ENCODE measurements around the gene MRPL55. TPM values are rescaled to one million over a fixed set of nuclear protein-coding genes. Genes with fewer than 3 reads are reported as not detected.
A peak's percentile ranks its signal among the peaks of the same experiment; 100 is the strongest.

MRPL55 gene
- total RNA-seq, 2 experiments from 2014 or later, result 75.0 to 82.4 TPM

DNA sequence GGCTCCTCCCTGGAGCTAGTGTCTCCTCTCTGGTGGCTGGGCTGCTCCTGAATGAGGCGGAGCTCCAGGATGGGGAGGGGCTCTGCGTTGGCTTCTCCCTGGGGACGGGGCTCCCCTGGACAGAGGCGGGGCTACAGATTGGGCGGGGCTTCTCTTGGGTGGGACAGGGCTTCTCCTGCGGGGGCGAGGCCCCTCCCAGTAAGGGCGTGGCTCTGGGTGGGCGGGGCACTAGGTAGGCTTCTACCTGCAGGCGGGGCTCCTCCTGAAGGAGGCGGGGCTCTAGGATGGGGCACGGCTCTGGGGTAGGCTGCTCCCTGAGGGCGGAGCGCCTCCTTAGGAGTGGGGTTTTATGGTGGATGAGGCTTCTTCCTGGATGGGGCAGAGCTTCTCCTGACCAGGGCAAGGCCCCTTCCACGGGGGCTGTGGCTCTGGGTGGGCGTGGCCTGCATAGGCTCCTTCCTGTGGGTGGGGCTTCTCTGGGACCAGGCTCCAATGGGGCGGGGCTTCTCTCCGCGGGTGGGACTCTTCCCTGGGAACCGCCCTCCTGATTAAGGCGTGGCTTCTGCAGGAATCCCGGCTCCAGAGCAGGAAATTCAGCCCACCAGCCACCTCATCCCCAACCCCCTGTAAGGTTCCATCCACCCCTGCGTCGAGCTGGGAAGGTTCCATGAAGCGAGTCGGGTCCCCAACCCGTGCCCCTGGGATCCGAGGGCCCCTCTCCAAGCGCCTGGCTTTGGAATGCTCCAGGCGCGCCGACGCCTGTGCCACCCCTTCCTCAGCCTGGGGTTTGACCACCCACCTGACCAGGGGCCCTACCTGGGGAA, 49.3 kb downstream of the MRPL55 start:
- Mint-ChIP-seq H3K27me3 (peaks cover 62% of the 10 kb centered on the region), H3K36me3 (no peaks in the 10 kb centered on the region), H3K27ac (no peak overlapping the region), H3K4me1 (peaks cover 10% of the 10 kb centered on the region), H3K9me3 (no peaks in the 10 kb centered on the region), H3K4me3 (peak overlapping the region; percentile 63)
- peak; percentile 77 for DNase-seq

DNA sequence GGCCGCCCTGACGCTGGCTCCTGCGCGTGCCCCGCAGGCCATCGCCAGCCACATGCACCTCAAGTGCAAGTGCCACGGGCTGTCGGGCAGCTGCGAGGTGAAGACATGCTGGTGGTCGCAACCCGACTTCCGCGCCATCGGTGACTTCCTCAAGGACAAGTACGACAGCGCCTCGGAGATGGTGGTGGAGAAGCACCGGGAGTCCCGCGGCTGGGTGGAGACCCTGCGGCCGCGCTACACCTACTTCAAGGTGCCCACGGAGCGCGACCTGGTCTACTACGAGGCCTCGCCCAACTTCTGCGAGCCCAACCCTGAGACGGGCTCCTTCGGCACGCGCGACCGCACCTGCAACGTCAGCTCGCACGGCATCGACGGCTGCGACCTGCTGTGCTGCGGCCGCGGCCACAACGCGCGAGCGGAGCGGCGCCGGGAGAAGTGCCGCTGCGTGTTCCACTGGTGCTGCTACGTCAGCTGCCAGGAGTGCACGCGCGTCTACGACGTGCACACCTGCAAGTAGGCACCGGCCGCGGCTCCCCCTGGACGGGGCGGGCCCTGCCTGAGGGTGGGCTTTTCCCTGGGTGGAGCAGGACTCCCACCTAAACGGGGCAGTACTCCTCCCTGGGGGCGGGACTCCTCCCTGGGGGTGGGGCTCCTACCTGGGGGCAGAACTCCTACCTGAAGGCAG, 50.0 kb downstream of the MRPL55 start:
- DNase-seq, result peak; percentile 45
- Mint-ChIP-seq H3K9me3 (peaks cover 2% of the 10 kb centered on the region), H3K36me3 (no peaks in the 10 kb centered on the region), H3K4me3 (no peak overlapping the region), H3K27me3 (peaks cover 67% of the 10 kb centered on the region), H3K4me1 (peaks cover 10% of the 10 kb centered on the region), H3K27ac (no peak overlapping the region)

DNA sequence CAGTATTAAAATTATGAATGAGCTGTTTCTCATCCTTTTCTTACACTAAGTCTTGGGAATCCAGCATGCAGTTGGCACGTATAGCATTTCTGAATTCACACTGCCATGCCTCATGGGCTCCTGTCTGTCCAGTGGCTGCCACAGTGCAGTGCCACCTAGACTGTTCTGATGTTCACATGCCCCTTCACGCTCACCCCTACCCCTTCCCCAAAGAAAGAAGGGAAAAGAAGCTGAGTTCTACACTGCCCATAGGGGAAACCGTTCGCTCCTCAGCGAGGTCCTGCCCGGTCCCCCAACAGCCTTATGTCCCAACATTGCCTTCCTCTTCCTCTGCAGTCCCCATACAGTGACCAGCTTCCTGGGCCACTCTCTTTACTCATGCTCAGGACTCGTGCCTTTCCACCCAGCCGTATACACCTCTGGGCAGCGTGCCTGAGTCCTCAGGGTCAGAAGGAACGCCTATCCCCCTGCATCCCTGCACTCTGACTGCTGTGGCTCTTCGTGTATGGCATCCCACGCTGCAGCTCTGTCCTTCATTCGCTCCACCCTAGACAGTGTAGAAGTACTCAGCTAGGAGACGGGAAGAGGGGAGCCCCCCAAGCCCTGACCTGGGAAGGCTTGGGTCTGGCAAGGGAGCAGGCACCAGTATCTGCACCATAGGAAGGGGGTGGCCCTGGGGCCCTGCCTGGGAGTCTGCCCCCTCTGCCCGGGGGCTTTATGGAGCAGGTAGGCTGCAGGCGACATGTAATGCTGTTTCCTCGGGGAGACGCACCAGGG, 50.7 kb downstream of the MRPL55 start:
- H3K9me3 Mint-ChIP-seq, result peaks cover 2% of the 10 kb centered on the region
- H3K4me3 Mint-ChIP-seq, result no peak overlapping the region
- no peaks in the 10 kb centered on the region for H3K36me3 Mint-ChIP-seq
- H3K27me3 Mint-ChIP-seq, result peaks cover 71% of the 10 kb centered on the region
- no peak for DNase-seq
- H3K27ac Mint-ChIP-seq, result no peak overlapping the region
- peaks cover 10% of the 10 kb centered on the region for H3K4me1 Mint-ChIP-seq

Other genes starting within 250 kb of the MRPL55 start
- gene WNT9A, start 161.4 kb downstream of the MRPL55 start, total RNA-seq, result not detected
- not detected for gene WNT3A, start 102.3 kb downstream of the MRPL55 start, total RNA-seq
- 100 to 1,000 TPM; 342 to 350 TPM for gene ARF1, start 26.6 kb downstream of the MRPL55 start, total RNA-seq
- gene C1orf35, start 6.0 kb downstream of the MRPL55 start, total RNA-seq, result 10 to 100 TPM; 24.4 to 26.1 TPM
- 100 to 1,000 TPM; 294 to 304 TPM for gene GUK1, start 31.0 kb upstream of the MRPL55 start, total RNA-seq
- 1 to 10 TPM; 1.1 to 1.2 TPM for gene GJC2, start 40.6 kb upstream of the MRPL55 start, total RNA-seq
- gene IBA57, start 56.5 kb upstream of the MRPL55 start, total RNA-seq, result 10 to 100 TPM; 18.1 to 19.3 TPM
- gene OBSCN, start 98.7 kb upstream of the MRPL55 start, total RNA-seq, result 10 to 100 TPM; 13.7 to 14.9 TPM

All from activated naive CD8-positive, alpha-beta T cell treated with anti-CD3 and anti-CD28 coated beads for 36 hours (primary cell).